ENCODE measurements around the gene OPN4. TPM values are rescaled to one million over a fixed set of nuclear protein-coding genes. Genes with fewer than 3 reads are reported as not detected.

OPN4 gene
- total and polyA plus RNA-seq, 2 of the 8 experiments (the other 6 are each of a cell fraction or from before 2014, with no cell fraction given): not detected

- H3K23me2 ChIP-seq (ENCODE audit: low read depth, low read length): no peaks in the 10 kb centered on the region; the same call in 1 of the 2 replicates
- peak overlapping the region; percentile 69 for H3K4ac ChIP-seq (replicated peaks; ENCODE audit: insufficient read length, low read depth, low read length)
- 0 out of 2 replicates have a peak overlapping the region, but pooled peaks have one; percentile 72 for H2BK15ac ChIP-seq (ENCODE audit: low read length)
- H3K14ac ChIP-seq (ENCODE audit: insufficient read length): no peak overlapping the region
- no peak overlapping the region for H2BK120ac ChIP-seq (replicated peaks; ENCODE audit: low read depth, low read length)
- peak overlapping the region; percentile 20 for H4K8ac ChIP-seq (ENCODE audit: extremely low read depth, insufficient read depth, low read length)
- no peak for FAIRE-seq
- peak overlapping the region; percentile 62; the same call in 1 of the 2 replicates for H2BK12ac ChIP-seq (ENCODE audit: low read depth, low read length)
- H4K5ac ChIP-seq (ENCODE audit: insufficient read length, low read depth, low read length): no peak overlapping the region
- peaks cover 0 to 16% (median 9%) of the 10 kb centered on the region in 4 experiments; a peak in 6 of 7 replicates for H3K4me1 ChIP-seq (replicated peaks in 1 of 4; ENCODE audit: control insufficient read depth in 3 of 4, insufficient read depth in 4 of 4, low read length in 3 of 4)
- H3K27me3 ChIP-seq (replicated peaks in 1 of 4; ENCODE audit: control insufficient read depth in 3 of 4, extremely low read depth in 1 of 4, insufficient read depth in 3 of 4, low read length in 3 of 4): no peaks in the 10 kb centered on the region
- no peak overlapping the region for H2BK20ac ChIP-seq (ENCODE audit: low read length)
- H4K91ac ChIP-seq (replicated peaks; ENCODE audit: insufficient read length, low read length): peak overlapping the region; percentile 87
- 89% methylated on average over 12 of the region's 12 CpGs; no CpG with 5 or more reads in 1 of the 2 experiments for WGBS, 2 experiments (ENCODE audit: extremely low coverage in 1 of 2, insufficient coverage in 1 of 2, insufficient read length in 1 of 2, insufficient replicate concordance in 2 of 2, low coverage in 1 of 2, low lambda C conversion rate in 2 of 2, missing lambda C conversion rate in 1 of 2)
- 0 out of 2 replicates have a peak overlapping the region, but pooled peaks have one; percentile 73 for H3K18ac ChIP-seq (ENCODE audit: extremely low read depth, low read length)
- no peak overlapping the region for H2BK5ac ChIP-seq (ENCODE audit: low read depth, low read length)
- DNase-seq (ENCODE audit: low read depth in 1 of 2, low spot score in 2 of 2): no peak
- TF ChIP-seq RAD21 (IDR thresholded peaks at IDR 0.05 in 1 of 2, conservative IDR thresholded peaks at IDR 0.05 in 1 of 2; ENCODE audit: low read depth in 2 of 2, low read length in 2 of 2): 0 out of 4 replicates have a peak, but pooled peaks of 1 of the 2 experiments have one; percentile 1
- TF ChIP-seq MAX (IDR thresholded peaks at IDR 0.05): 0 out of 2 replicates have a peak, but pooled peaks have one; percentile 7
- no peak for TF ChIP-seq SRF (IDR thresholded peaks at IDR 0.05; ENCODE audit: low read depth, low read length)
- TF ChIP-seq CBX5 (IDR thresholded peaks at IDR 0.05; ENCODE audit: low read depth, low read length): no peak
- TF ChIP-seq EZH2 (IDR thresholded peaks at IDR 0.05; ENCODE audit: low read depth, low read length, severe bottlenecking): no peak
- TF ChIP-seq CHD2 (IDR thresholded peaks at IDR 0.05; ENCODE audit: low read length): no peak
- TF ChIP-seq POU5F1 (IDR thresholded peaks at IDR 0.05; ENCODE audit: low read depth, low read length): no peak
- TF ChIP-seq RBBP5 (IDR thresholded peaks at IDR 0.05; ENCODE audit: borderline replicate concordance, low read depth, low read length): no peak
- no peaks in the 10 kb centered on the region for H3K9me3 ChIP-seq (ENCODE audit: insufficient read depth in 2 of 2, low read depth in 1 of 2, low read length in 1 of 2)
- no peak overlapping the region for H3K4me2 ChIP-seq (ENCODE audit: insufficient read depth in 1 of 2, low read depth in 2 of 2, low read length in 2 of 2)
- H3K79me2 ChIP-seq (ENCODE audit: control insufficient read depth in 1 of 2, insufficient read depth in 2 of 2, low read length in 2 of 2): no peaks in the 10 kb centered on the region
- no peak overlapping the region for H3K23ac ChIP-seq (ENCODE audit: insufficient read length)
- no peak overlapping the region for H2AFZ ChIP-seq (ENCODE audit: low read length)
- no peak overlapping the region for H3K56ac ChIP-seq (replicated peaks; ENCODE audit: insufficient read length, low read depth, low read length)
- no peak overlapping the region for H3K4me3 ChIP-seq (ENCODE audit: extremely low read depth in 1 of 4, insufficient read depth in 2 of 4, low read depth in 3 of 4, low read length in 4 of 4)
- ChIA-PET CTCF (ENCODE audit: partially characterized antibody) (interaction anchor here (0.6 to 9.3 kb wide), 8 partner anchors 12 to 237 kb away, joined by 3 to 59 read pairs (median 4); no protein-coding TSS in a partner anchor), POLR2A (ENCODE audit: partially characterized antibody) (interaction anchor here (0.5 to 1.5 kb wide), 3 partner anchors 49 to 86 kb away, joined by 4 to 8 read pairs (median 4); partner anchors contain the start of gene BMPR1A)
- H2AK5ac ChIP-seq (ENCODE audit: low read depth, low read length): no peak overlapping the region
- no peaks in the 10 kb centered on the region for H4K20me1 ChIP-seq (replicated peaks in 1 of 2; ENCODE audit: control insufficient read depth in 1 of 2, insufficient read depth in 2 of 2, low read length in 2 of 2)
- H3K9ac ChIP-seq (replicated peaks in 1 of 4; ENCODE audit: extremely low read depth in 1 of 4, low read depth in 3 of 4, low read length in 3 of 4): no peak overlapping the region
- H3K36me3 ChIP-seq (ENCODE audit: control insufficient read depth in 2 of 4, insufficient read depth in 4 of 4, low read length in 3 of 4): no peaks in the 10 kb centered on the region
- H3K27ac ChIP-seq (ENCODE audit: low read depth, low read length): no peak overlapping the region
- H3K79me1 ChIP-seq (ENCODE audit: low read depth, low read length): no peaks in the 10 kb centered on the region
Observed at GRCh38 chr10:86706401-86706841, 52.1 kb downstream of the OPN4 start.

Data from H1 (cell line).